ENCODE results near the gene INPP5K.
A peak's percentile ranks its signal among the peaks of the same experiment; 100 is the strongest.

INPP5K gene

DNA sequence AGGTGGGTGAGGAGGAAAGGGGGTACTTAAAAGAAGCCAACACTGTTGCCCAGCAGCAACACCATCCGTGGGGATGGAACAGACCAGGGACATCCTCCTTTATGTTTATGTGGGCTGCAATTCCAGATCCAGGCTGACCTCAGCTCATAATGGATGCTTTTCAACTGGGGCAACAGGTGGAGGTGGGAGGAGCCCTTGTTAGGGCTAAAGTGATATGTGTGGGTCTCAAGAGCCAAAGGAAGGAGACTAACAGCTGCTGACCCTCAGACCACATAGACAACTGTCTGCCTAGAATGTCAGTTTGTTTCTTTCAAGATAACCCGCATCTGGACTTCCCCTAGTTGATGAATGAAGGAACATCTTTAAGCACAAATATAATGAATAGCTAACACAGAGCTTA, 2.0 kb upstream of the INPP5K start:
- ATAC-seq, result no peak
- TF ChIP-seq ZNF8 (CRISPR knock-in tag; IDR thresholded peaks at IDR 0.05) (no peak), ARNTL (CRISPR knock-in tag; IDR thresholded peaks at IDR 0.05; ENCODE audit: borderline replicate concordance, low read depth) (no peak), BACH2 (CRISPR knock-in tag; IDR thresholded peaks at IDR 0.05; ENCODE audit: borderline replicate concordance) (no peak), OSR1 (CRISPR knock-in tag; IDR thresholded peaks at IDR 0.05) (no peak), GLIS3 (CRISPR knock-in tag; IDR thresholded peaks at IDR 0.05) (no peak)
- TF ChIP-seq, protein P1, sequence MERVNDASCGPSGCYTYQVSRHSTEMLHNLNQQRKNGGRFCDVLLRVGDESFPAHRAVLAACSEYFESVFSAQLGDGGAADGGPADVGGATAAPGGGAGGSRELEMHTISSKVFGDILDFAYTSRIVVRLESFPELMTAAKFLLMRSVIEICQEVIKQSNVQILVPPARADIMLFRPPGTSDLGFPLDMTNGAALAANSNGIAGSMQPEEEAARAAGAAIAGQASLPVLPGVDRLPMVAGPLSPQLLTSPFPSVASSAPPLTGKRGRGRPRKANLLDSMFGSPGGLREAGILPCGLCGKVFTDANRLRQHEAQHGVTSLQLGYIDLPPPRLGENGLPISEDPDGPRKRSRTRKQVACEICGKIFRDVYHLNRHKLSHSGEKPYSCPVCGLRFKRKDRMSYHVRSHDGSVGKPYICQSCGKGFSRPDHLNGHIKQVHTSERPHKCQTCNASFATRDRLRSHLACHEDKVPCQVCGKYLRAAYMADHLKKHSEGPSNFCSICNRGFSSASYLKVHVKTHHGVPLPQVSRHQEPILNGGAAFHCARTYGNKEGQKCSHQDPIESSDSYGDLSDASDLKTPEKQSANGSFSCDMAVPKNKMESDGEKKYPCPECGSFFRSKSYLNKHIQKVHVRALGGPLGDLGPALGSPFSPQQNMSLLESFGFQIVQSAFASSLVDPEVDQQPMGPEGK (CRISPR knock-in tag; IDR thresholded peaks at IDR 0.05; ENCODE audit: borderline replicate concordance), result no peak
- TF ChIP-seq, protein P2, sequence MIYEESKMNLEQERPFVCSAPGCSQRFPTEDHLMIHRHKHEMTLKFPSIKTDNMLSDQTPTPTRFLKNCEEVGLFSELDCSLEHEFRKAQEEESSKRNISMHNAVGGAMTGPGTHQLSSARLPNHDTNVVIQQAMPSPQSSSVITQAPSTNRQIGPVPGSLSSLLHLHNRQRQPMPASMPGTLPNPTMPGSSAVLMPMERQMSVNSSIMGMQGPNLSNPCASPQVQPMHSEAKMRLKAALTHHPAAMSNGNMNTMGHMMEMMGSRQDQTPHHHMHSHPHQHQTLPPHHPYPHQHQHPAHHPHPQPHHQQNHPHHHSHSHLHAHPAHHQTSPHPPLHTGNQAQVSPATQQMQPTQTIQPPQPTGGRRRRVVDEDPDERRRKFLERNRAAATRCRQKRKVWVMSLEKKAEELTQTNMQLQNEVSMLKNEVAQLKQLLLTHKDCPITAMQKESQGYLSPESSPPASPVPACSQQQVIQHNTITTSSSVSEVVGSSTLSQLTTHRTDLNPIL (CRISPR knock-in tag; IDR thresholded peaks at IDR 0.05; ENCODE audit: low read depth), result no peak

DNA sequence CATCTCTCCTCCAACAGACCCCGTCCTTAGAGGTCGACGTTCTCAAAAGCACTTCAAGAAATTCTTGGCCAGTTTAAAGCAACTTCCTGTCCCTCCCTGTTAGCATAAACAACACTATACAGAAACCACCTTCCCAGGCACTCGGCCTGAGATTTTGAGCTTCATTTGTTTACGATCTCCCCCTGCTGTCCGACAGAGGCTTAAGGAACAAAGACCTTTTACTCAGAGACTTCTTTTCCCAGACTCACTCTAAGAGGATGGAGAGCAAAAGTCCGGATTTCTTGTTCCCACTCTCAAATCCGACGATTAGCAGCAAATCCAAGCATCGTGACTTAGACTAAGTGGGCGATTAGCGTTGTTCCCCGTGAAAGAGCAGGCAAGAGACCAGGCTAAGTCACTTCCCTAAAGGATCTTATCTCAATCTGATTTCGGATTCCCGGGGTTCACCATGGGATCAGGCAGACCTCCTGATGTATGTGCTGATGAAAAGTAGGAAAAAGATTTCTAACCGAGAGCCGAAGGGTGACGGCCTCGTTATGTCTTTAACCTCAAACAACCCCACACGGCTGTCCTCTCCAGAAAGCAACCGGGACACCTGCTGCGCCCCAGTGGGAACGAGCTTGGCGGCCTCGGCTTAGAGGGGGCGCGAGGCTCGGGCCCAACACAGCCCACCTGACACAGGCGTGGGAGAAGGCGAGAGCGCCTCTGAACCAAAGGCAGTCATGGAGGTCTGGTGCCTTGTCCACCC, 598 bp downstream of the INPP5K start:
- no peak for TF ChIP-seq ZNF565 (CRISPR knock-in tag; conservative IDR thresholded peaks at IDR 0.05; ENCODE audit: low read depth)
- no peak for TF ChIP-seq ESRRG (CRISPR knock-in tag; IDR thresholded peaks at IDR 0.05)
- no peak for TF ChIP-seq ARNTL (CRISPR knock-in tag; IDR thresholded peaks at IDR 0.05; ENCODE audit: borderline replicate concordance, low read depth)
- TF ChIP-seq ISL1 (CRISPR knock-in tag; IDR thresholded peaks at IDR 0.05), result no peak
- TF ChIP-seq TOX (CRISPR knock-in tag; IDR thresholded peaks at IDR 0.05; ENCODE audit: borderline replicate concordance), result no peak
- TF ChIP-seq SNAI2 (CRISPR knock-in tag; IDR thresholded peaks at IDR 0.05), result no peak
- no peak for TF ChIP-seq ZNF70 (CRISPR knock-in tag; IDR thresholded peaks at IDR 0.05)
- ATAC-seq, result peak; percentile 70

DNA sequence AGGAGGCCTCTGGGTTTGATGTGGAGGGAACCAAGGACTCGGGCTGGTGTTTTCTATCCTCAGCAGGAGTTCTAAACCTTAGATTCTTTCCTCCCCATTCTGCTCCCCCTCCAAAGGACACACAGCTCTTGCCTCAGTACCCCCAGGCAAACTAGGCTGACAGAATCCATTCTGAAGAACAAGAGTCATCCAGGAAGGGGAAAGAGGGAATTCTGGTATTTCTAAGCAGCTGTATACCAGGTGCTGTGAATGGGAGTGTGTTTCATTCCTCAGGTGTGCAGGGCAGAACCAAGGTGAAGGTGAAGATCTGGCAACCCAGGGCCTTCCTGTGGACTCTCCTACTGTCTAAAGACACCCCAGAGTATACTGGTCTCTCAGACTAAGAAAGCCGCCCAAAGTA, 4.1 kb downstream of the INPP5K start:
- no peak for TF ChIP-seq ZC3H10 (CRISPR knock-in tag; IDR thresholded peaks at IDR 0.05)
- no peak for TF ChIP-seq CSDC2 (CRISPR knock-in tag; IDR thresholded peaks at IDR 0.05)
- TF ChIP-seq, protein P3, sequence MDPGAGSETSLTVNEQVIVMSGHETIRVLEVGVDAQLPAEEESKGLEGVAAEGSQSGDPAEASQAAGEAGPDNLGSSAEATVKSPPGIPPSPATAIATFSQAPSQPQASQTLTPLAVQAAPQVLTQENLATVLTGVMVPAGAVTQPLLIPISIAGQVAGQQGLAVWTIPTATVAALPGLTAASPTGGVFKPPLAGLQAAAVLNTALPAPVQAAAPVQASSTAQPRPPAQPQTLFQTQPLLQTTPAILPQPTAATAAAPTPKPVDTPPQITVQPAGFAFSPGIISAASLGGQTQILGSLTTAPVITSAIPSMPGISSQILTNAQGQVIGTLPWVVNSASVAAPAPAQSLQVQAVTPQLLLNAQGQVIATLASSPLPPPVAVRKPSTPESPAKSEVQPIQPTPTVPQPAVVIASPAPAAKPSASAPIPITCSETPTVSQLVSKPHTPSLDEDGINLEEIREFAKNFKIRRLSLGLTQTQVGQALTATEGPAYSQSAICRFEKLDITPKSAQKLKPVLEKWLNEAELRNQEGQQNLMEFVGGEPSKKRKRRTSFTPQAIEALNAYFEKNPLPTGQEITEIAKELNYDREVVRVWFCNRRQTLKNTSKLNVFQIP (CRISPR knock-in tag; IDR thresholded peaks at IDR 0.05; ENCODE audit: borderline replicate concordance, low read depth), result no peak
- no peak for TF ChIP-seq ZNF8 (CRISPR knock-in tag; IDR thresholded peaks at IDR 0.05)
- no peak for TF ChIP-seq PPARA (CRISPR knock-in tag; IDR thresholded peaks at IDR 0.05; ENCODE audit: borderline replicate concordance)
- no peak for ATAC-seq

DNA sequence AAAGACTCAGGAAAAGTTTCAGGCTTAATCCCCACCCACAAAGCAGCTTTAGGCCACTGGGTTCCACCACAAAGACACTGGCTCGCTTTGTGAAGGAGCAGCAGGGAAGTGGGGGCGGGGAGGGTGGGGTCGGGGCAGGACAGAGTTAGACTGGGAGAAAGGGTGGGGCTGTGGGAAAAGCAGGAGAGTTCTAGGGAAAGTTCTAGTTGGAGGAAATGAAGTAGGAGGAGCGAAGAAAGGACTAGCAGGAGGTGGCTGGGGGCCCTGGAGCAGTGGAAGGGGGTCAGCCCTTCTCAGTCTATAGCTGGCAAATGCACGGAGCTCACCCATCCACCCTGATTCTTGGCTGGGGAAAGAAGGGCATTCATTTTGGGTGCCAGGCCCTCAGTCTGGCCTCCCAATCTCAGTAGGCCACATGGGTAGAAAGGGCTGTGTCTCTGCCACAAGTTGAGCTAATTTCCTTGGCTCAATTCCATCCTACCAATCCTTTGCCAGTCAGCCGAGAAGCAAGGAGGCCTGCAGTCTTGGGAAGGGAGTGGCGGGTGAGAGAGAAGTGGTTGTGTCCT, 4.6 kb downstream of the INPP5K start:
- no peak for ATAC-seq
- no peak for TF ChIP-seq ZC3H10 (CRISPR knock-in tag; IDR thresholded peaks at IDR 0.05)

DNA sequence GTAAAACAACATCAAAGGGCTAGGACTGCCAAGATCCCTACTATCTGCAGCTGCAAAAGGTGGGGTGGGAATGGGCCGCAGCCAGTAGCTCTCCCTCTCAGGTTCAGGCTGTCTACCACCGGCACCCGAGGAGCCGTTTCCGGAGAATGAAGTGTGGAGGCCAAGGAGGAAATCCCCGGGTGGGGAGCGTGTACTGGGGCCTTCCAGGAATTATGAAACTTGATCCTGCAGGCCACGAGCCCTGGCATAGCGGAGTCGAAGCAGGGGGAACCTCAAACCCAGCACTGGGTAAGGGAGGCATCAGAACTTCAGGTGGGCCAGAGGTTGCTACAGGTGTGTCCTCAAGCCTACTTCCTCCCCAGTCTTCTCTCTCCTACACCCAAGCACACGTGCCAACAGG, 5.1 kb downstream of the INPP5K start:
- TF ChIP-seq, protein P4, sequence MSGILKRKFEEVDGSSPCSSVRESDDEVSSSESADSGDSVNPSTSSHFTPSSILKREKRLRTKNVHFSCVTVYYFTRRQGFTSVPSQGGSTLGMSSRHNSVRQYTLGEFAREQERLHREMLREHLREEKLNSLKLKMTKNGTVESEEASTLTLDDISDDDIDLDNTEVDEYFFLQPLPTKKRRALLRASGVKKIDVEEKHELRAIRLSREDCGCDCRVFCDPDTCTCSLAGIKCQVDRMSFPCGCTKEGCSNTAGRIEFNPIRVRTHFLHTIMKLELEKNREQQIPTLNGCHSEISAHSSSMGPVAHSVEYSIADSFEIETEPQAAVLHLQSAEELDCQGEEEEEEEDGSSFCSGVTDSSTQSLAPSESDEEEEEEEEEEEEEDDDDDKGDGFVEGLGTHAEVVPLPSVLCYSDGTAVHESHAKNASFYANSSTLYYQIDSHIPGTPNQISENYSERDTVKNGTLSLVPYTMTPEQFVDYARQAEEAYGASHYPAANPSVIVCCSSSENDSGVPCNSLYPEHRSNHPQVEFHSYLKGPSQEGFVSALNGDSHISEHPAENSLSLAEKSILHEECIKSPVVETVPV (CRISPR knock-in tag; IDR thresholded peaks at IDR 0.05), result no peak
- TF ChIP-seq, protein P2 (CRISPR knock-in tag; IDR thresholded peaks at IDR 0.05; ENCODE audit: low read depth), result no peak
- TF ChIP-seq, protein P5, sequence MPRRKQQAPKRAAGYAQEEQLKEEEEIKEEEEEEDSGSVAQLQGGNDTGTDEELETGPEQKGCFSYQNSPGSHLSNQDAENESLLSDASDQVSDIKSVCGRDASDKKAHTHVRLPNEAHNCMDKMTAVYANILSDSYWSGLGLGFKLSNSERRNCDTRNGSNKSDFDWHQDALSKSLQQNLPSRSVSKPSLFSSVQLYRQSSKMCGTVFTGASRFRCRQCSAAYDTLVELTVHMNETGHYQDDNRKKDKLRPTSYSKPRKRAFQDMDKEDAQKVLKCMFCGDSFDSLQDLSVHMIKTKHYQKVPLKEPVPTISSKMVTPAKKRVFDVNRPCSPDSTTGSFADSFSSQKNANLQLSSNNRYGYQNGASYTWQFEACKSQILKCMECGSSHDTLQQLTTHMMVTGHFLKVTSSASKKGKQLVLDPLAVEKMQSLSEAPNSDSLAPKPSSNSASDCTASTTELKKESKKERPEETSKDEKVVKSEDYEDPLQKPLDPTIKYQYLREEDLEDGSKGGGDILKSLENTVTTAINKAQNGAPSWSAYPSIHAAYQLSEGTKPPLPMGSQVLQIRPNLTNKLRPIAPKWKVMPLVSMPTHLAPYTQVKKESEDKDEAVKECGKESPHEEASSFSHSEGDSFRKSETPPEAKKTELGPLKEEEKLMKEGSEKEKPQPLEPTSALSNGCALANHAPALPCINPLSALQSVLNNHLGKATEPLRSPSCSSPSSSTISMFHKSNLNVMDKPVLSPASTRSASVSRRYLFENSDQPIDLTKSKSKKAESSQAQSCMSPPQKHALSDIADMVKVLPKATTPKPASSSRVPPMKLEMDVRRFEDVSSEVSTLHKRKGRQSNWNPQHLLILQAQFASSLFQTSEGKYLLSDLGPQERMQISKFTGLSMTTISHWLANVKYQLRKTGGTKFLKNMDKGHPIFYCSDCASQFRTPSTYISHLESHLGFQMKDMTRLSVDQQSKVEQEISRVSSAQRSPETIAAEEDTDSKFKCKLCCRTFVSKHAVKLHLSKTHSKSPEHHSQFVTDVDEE (CRISPR knock-in tag; IDR thresholded peaks at IDR 0.05), result no peak
- TF ChIP-seq ZC3H10 (CRISPR knock-in tag; IDR thresholded peaks at IDR 0.05) (no peak), ESRRG (CRISPR knock-in tag; IDR thresholded peaks at IDR 0.05) (no peak), TOX (CRISPR knock-in tag; IDR thresholded peaks at IDR 0.05; ENCODE audit: borderline replicate concordance) (no peak), GLIS3 (CRISPR knock-in tag; IDR thresholded peaks at IDR 0.05) (no peak), CSDC2 (CRISPR knock-in tag; IDR thresholded peaks at IDR 0.05) (no peak), BACH2 (CRISPR knock-in tag; IDR thresholded peaks at IDR 0.05; ENCODE audit: borderline replicate concordance) (no peak), ISL1 (CRISPR knock-in tag; IDR thresholded peaks at IDR 0.05) (no peak), PPARA (CRISPR knock-in tag; IDR thresholded peaks at IDR 0.05; ENCODE audit: borderline replicate concordance) (no peak)
- TF ChIP-seq, protein P3 (CRISPR knock-in tag; IDR thresholded peaks at IDR 0.05; ENCODE audit: borderline replicate concordance, low read depth), result no peak
- ATAC-seq, result no peak
